Eye (tissue), 1 donor: Measurements from ENCODE around the gene IER5.
"Not testable (repeated sequence)": the region's sequence is repeated elsewhere in the genome, so short reads cannot be mapped to it uniquely, and the experiment has no call there.

Experiments used
- DNase-seq: peaks from one replicate; pipeline ENCODE4 v3.0.0-alpha.2; 2015

The IER5 gene

GRCh38 chr1:181088079-181089016 is at the start of gene IER5:
IER5 (plus strand) TSS chr1:181088700; CDS start chr1:181088903, 203 bp downstream.
- DNase-seq = peak; percentile 99

DNA sequence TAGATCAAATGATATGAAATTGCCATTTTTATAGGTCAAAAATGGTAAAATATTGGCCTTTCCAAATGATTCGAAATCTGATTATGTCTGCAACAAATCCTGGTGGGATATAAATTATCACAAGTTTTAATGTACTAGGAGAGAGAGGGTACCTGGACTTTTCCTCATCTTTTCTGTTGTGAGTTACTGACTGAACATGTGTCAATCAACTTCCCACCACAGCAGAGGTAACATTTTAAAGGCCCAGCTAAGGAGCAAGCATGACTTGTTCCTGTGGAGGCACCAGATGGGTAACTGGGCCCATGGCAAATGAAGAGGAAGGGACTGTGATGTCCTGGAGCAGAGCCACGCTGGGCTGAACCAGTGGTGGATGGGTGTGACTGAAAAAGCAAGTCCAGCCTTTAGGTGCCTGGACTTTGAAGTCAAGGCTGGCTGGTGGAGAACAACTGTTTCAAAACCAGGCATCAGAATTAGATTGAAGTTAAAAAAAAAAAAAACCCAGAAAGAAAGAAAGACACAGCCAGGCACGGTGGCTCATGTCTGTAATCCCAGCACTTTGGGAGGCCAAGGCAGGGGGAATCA is 48.1 kb upstream of the IER5 start:
- no peak for DNase-seq

DNA sequence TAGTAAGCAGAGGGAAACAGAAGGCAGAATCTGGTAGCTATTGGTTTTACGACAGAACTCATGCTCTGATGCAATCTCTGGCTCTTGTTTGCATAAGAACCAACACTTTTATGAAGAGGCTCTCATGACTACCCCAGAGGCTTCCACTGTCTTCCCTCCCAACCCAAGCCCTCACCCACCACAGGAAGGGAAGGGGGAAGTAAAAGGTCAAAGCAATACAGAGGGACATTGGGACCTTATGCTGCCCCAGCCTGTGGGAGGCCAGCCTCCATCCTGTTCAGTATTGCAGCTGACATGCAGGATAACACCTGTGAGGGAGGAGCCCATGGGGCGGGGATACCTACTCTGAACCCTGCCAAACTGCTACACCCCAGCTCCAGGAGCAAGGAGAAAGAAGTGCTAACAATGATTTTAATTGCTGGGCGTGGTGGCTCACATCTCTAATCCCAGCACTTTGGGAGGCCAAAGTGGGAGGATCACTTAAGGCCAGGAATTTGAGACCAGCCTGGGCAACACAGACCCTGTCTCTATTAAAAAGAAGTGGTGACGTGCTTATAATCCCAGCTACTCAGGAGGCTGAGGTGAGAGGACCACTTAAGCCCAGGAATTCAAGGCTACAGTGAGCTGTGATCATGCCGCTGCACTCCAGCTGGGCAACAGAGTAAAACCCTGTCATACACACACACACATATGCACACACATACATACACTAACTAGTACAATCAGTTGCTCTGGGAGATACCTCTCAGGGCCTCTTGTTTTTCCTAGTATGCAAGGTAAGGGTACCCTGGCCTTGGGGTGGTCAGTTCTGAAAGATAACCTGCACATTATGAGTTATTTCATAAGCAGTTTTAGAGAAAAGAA is 45.2 kb upstream of the IER5 start:
- no peak for DNase-seq

GRCh38 chr1:181044449-181044966 is 44.0 kb upstream of the IER5 start:
- no peak for DNase-seq

- not testable (repeated sequence) for DNase-seq
These were observed 42.6 kb upstream of the IER5 start for GRCh38 chr1:181045946-181046345.

DNA sequence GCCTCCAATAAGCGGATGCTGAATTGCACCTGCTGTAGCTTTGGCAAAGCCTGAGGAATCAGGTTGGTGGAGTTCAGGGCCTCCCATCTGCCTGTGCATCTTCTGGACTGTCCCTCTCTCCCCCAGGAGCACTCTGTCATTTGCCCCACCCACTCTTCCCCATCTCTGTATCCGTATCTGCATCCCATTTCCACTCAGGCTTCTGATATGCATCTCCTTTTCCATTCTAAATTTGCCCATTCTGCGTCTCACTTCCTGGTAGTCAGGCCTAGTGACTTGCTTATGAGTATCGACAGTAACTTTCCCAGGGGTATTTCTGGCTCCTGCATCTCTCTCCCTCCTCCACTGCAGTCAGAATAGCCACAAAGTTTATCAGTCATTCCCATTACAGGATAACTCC is 39.1 kb upstream of the IER5 start:
- peak; percentile 20 for DNase-seq

- DNase-seq = no peak
These were observed 37.6 kb upstream of the IER5 start for GRCh38 chr1:181050922-181051321.

- DNase-seq = no peak
These were observed 31.9 kb upstream of the IER5 start for GRCh38 chr1:181056560-181056959.

DNA sequence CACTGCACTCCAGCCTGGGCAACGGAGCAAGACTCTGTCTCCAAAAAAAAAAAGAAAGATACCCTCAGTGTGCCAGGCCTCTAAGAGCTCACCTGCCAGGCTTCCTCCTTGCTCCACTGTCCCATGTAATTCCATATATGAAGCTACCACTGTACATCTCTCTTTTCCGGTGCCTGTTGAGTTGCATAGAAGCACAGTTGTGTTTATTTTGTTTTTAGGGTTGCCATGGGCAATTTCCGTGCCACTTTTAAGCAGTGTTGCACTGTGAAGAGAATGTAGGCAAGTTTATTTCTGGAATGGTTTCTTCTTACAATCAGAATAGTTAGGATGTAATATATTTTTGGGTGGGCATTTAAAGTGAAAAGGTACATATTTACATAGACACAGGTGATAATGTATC is 31.4 kb upstream of the IER5 start:
- no peak for DNase-seq

GRCh38 chr1:181059435-181059834 is 29.1 kb upstream of the IER5 start:
- DNase-seq = no peak

DNA sequence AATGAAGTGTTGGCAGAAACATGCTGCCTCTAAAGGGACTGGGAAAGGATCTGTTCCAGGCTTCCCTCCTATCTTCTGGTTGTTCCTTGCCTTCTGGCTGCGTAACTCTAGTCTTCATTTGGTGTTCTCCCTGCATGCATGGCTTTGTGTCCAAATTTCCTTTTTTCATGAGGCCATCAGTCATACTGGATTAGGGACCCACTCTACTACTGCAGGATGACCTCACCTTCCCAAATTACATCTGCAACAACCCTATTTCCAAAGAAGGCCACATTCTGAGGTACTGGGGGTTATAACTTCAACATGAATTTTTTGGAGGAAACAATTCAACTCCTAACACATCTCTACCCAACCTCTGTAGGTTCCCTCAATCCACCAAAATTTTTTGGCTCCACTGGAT is 28.4 kb upstream of the IER5 start:
- DNase-seq = no peak

GRCh38 chr1:181060947-181061346 is 27.6 kb upstream of the IER5 start:
- not testable (repeated sequence) for DNase-seq

- no peak for DNase-seq
These were observed 27.0 kb upstream of the IER5 start for GRCh38 chr1:181061487-181061886.

DNA sequence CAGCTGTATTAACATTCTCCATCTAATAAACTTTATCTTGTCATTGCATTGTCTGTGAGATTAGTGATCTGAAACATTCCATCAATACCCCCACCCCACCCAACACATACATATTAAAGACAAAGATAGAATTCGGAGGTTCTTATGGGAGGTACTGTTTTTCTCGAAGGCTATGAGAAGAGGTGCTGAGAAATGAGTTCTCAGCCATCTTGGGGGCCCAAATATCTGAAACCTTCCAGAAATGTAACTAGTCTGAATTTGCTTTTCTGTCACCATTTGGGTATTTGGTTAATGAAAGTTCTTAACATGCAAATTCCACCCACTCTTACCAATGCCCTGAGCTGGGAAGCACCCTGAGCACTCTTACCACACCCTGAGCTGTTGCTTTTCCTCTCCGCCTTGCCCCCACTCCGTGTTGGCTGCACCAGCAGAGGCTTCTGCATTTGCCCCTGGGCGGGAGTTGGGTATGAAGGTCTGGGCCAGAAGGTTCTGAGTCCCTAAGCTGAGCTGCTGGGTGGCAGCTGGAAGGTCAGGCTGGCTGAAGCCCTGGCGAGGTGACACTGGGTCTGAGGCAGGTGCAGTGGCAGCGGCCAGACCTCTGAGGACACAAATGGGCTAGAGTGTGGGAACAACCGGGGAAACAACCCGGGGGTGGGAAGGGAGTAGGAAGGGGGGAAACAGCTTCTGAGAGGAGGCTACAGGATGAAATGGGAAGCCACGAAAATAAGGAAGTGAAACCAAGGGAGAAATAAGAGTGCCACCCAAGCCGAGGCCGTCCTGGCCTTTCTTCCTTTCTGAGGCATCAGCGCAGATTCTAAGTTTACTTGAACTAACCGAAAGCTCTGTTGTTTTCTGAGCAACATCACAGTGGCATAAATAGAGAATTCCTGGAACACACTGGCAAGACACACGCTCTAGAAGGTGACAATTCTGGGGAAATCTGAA is 26.3 kb upstream of the IER5 start:
- DNase-seq = no peak

- DNase-seq = no peak
These were observed 25.6 kb upstream of the IER5 start for GRCh38 chr1:181062836-181063428.

DNA sequence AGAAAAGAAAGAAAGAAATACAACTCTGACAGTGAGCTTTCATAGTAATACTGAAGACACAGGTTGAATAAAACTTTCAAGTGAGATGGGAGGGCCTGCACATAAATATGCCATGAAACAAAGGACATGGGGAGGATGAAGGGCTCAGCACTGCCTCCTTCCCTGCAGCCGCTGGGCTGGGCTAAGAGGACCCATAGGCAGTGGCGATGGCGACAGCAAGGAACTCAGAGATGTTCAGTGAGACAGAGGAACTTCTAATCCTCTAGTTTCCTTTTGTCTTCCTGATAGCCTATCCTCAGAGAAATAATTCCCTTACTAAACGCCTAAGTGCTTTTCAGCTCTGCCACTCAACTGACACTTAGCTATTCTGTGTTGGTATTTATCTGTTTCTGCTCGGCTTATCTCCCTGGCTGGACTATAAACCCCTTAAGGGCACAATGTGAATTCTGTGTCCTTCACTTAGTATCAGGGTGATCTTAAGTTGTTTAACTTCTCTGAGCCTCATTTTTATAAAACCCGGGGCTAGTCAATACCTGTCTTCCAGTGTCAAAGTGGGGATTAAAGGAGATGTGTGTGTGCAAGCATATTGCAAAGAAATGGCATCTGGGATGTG is 24.4 kb upstream of the IER5 start:
- peak; percentile 35 for DNase-seq

GRCh38 chr1:181064702-181065101 is 23.8 kb upstream of the IER5 start:
- DNase-seq = no peak

GRCh38 chr1:181073638-181074037 is 14.9 kb upstream of the IER5 start:
- no peak for DNase-seq

GRCh38 chr1:181075766-181076350 is 12.6 kb upstream of the IER5 start:
- no peak for DNase-seq

DNA sequence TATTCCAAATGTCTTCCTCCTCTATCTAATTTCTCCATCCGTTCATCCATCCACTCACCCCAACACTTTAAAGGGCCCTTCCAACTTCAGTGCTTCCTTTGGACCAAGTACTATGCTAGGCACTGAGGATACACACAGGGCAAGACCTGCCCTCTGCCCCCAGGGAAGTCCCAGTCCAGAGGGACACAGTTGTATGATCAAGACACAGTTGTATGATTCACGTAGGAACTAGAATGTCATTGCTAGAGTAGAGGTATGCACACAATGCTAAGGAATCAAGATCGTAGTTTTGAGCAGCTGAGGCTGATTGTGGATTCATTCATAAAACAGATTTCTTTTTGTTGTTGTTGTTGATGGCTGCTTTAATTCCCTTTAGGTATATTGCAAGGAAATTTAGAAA is 11.6 kb upstream of the IER5 start:
- DNase-seq = no peak
